ENCODE measurements around the gene IMPG2.

GRCh38 chr3:101333883-101334282 lies 13.5 kb upstream of the IMPG2 start:
- TF ChIP-seq GATA3 (IDR thresholded peaks at IDR 0.05; ENCODE audit: low read depth, low read length) (no peak), GATA2 (IDR thresholded peaks at IDR 0.05; ENCODE audit: low read depth, low read length) (no peak)

Measured in SH-SY5Y (cell line).